RWPE2 (cell line): ENCODE data around the gene DENND1A.
A peak's percentile ranks its signal among the peaks of the same experiment; 100 is the strongest.

ENCODE experiments used
- ATAC-seq: fragments of 200-7000 bp; cut with Tn5 transposase; 3 replicates; pipeline ENCODE4 v1.9.1; 2021; ENCODE audit warnings: low read depth
- DNase-seq: peaks from one replicate; pipeline ENCODE4 v3.0.0-alpha.2; 2020; ENCODE audit warnings: low spot score
- H3K27ac ChIP-seq: fragments of 450-650 bp; 2 replicates; pipeline ENCODE4 v1.5.1; 2017; ENCODE audit warnings: mild to moderate bottlenecking; ENCODE audit not compliant: poor library complexity, severe bottlenecking
- H3K27me3 ChIP-seq: fragments of 250-450 bp; sonication (Bioruptor Pico); 2 replicates; pipeline ENCODE4 v1.5.1; 2021; ENCODE audit warnings: mild to moderate bottlenecking, moderate library complexity; ENCODE audit not compliant: insufficient read depth, poor library complexity, severe bottlenecking
- H3K36me3 ChIP-seq: fragments of 250-450 bp; sonication (Bioruptor Pico); 2 replicates; pipeline ENCODE4 v1.5.1; 2020; ENCODE audit warnings: low read depth, mild to moderate bottlenecking, moderate library complexity
- H3K4me1 ChIP-seq: fragments of 250-450 bp; sonication (Bioruptor Pico); 2 replicates; pipeline ENCODE4 v1.5.1; 2021; ENCODE audit warnings: mild to moderate bottlenecking, moderate library complexity; ENCODE audit not compliant: insufficient read depth, poor library complexity, severe bottlenecking
- H3K4me3 ChIP-seq: fragments of 250-450 bp; sonication (Bioruptor Pico); 2 replicates; pipeline ENCODE4 v1.5.1; 2021; ENCODE audit warnings: mild to moderate bottlenecking, moderate library complexity; ENCODE audit not compliant: severe bottlenecking
- H3K9me3 ChIP-seq: fragments of 250-450 bp; sonication (Bioruptor Pico); 2 replicates; pipeline ENCODE4 v1.5.1; 2021; ENCODE audit warnings: mild to moderate bottlenecking, moderate library complexity; ENCODE audit not compliant: severe bottlenecking
- TF ChIP-seq, protein P1 (sequence below): fragments of 450-650 bp; IDR thresholded peaks from one replicate; pipeline ENCODE4 v1.5.1; 2017; ENCODE audit warnings: mild to moderate bottlenecking, moderate library complexity; ENCODE audit not compliant: poor library complexity, severe bottlenecking

DENND1A gene

DNA sequence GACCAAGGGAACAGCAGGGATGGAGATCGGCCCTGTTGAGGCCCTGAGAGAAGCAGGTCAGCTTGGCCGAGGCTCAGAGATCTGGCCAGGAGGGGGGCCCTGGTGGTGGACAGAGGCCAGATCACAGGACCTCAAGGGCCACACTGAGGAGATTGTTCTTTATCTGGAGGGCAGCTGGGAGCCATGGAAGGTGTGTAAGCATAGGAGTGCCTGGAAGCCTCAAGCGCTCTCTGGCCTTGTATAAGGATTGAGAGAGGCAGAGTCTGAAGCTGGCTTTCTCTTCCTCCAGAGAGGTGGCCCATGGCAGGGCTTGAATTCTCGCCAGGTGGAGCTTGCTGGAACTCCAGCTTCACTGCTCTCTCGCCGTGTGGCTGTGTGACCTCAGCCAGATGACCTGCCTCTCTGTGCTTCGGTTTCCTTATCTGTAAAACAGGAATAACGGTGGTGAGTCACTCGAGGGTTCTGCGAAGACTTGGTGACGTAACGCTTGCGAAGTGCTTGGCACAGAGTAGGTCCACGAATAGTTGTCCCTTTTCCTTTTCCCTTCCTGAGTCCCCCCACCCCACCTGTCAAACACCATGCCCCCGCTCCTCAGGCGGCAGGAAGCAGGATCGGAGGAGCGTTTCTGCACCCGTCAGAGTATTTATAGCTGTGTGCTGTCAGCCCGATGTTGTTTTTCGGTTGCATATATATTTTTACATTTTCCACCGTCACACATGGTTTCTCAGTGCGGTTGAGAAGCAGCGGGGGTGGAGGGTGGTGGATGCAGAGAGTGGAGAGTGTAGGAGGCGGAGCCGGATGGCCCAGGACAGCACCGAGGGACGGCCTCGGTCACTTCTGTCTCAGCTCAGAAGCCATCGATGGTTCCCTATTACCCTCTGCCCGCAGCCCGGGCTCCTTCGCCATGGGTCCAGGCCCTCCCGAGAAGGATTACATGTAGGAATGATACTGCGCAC is 590.9 kb downstream of the DENND1A start:
- Histone ChIP-seq H3K4me3 (no peak overlapping the region), H3K36me3 (no peaks in the 10 kb centered on the region), H3K4me1 (no peaks in the 10 kb centered on the region), H3K9me3 (no peaks in the 10 kb centered on the region), H3K27me3 (no peaks in the 10 kb centered on the region), H3K27ac (no peak overlapping the region)
- TF ChIP-seq, protein P1, sequence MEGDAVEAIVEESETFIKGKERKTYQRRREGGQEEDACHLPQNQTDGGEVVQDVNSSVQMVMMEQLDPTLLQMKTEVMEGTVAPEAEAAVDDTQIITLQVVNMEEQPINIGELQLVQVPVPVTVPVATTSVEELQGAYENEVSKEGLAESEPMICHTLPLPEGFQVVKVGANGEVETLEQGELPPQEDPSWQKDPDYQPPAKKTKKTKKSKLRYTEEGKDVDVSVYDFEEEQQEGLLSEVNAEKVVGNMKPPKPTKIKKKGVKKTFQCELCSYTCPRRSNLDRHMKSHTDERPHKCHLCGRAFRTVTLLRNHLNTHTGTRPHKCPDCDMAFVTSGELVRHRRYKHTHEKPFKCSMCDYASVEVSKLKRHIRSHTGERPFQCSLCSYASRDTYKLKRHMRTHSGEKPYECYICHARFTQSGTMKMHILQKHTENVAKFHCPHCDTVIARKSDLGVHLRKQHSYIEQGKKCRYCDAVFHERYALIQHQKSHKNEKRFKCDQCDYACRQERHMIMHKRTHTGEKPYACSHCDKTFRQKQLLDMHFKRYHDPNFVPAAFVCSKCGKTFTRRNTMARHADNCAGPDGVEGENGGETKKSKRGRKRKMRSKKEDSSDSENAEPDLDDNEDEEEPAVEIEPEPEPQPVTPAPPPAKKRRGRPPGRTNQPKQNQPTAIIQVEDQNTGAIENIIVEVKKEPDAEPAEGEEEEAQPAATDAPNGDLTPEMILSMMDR = no peak
- no peak for DNase-seq
- no peak for ATAC-seq

DNA sequence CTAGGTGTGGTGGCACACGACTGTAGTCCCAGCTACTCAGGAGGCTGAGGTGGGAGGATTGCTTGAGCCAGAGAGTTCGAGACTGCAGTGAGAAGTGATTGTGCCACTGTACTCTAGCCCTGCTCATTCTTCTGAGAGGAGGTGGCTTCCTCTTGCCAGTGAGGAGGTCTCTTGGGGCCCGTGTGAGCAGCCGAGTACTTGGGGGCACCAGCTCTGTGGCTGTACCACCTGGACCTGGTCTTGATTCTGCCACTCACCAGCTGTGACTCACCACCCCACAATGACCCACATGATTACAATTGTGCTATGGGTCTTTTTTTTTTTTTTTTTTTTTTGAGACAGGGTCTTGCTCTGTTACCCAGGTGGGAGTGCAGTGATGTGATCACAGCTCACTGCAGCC is 592.0 kb downstream of the DENND1A start:
- Histone ChIP-seq H3K27ac (no peak overlapping the region), H3K9me3 (no peaks in the 10 kb centered on the region), H3K4me3 (no peak overlapping the region), H3K4me1 (no peaks in the 10 kb centered on the region), H3K27me3 (no peaks in the 10 kb centered on the region), H3K36me3 (no peaks in the 10 kb centered on the region)
- no peak for DNase-seq
- TF ChIP-seq, protein P1 = no peak
- ATAC-seq = no peak

DNA sequence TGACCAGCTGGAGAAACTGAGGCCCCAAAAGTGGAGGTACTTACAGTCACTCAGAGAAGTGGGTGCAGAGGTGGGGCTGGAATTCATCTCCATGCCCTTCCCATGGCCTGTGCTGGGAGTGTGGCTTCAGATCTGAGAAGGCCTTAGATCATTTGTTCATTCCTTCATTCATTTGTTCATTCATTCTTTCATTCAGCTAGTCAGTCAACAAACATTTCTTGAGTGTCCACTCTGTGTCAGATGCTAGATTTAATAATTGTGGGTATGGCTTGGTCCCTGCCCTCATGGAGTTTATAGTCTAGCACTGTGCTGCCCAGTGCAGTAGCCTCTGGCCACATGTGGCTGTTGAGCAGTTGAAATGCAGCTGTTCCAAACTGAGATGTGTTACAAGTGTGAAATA is 593.0 kb downstream of the DENND1A start:
- TF ChIP-seq, protein P1 = no peak
- no peaks in the 10 kb centered on the region for H3K27me3 ChIP-seq
- H3K4me3 ChIP-seq = no peak overlapping the region
- no peaks in the 10 kb centered on the region for H3K4me1 ChIP-seq
- no peak overlapping the region for H3K27ac ChIP-seq
- H3K36me3 ChIP-seq = no peaks in the 10 kb centered on the region
- no peak for ATAC-seq
- DNase-seq = no peak
- H3K9me3 ChIP-seq = no peaks in the 10 kb centered on the region

DNA sequence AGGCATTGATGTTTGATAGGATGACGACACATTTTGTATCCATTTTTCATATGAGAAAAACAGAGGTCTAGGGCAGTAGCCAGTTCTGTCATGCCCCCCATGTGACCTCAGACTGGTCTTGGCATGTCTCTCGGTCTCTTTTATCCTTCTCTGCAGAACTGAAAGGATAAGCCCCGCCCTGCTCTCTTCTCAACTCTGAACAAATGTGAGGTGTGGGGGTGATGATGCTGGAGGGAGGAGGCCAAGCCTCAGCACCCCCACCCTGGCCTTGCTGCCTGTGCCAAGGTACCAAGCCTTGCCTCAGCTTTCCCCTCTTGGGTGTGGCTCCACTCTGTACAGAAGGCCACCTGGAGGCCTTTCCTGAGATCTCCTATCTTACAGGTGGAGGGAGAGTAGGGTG is 593.5 kb downstream of the DENND1A start:
- TF ChIP-seq, protein P1 = no peak
- ATAC-seq (peak; percentile 40; the same call in 1 of the 3 replicates), DNase-seq (no peak)
- Histone ChIP-seq H3K4me1 (no peaks in the 10 kb centered on the region), H3K27me3 (no peaks in the 10 kb centered on the region), H3K4me3 (no peak overlapping the region), H3K9me3 (no peaks in the 10 kb centered on the region), H3K27ac (no peak overlapping the region), H3K36me3 (no peaks in the 10 kb centered on the region)

DNA sequence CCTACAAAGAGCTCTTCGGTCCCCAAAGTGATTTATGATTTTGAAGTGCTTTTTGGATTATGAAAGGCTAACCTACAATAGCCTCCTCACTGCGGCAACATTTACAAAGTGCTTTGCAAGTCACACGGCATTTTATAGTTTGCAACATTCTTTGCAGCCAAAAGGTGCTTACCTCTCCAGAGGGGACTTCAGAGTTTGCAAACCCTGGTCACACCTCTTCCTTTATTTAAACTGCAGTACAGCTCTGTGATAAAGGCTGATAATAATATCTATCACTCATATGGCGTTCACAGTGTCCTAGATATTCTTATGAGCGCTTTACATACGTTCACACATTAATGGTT is 594.0 kb downstream of the DENND1A start:
- Histone ChIP-seq H3K27me3 (no peaks in the 10 kb centered on the region), H3K4me3 (no peak overlapping the region), H3K36me3 (no peaks in the 10 kb centered on the region), H3K27ac (no peak overlapping the region), H3K9me3 (no peaks in the 10 kb centered on the region), H3K4me1 (no peaks in the 10 kb centered on the region)
- DNase-seq = no peak
- no peak for ATAC-seq
- TF ChIP-seq, protein P1 = no peak
